HG03558 (cell line): ENCODE results near the gene FAM124A.

ENCODE experiments used
- ATAC-seq: cut with Tn5 transposase; IDR thresholded peaks from one replicate; pipeline ENCODE4 v1.9.1; 2021; ENCODE audit warnings: moderate number of reproducible peaks; ENCODE audit not compliant: unreplicated experiment; ENCODE audit errors: extremely low read depth

Gene FAM124A

DNA sequence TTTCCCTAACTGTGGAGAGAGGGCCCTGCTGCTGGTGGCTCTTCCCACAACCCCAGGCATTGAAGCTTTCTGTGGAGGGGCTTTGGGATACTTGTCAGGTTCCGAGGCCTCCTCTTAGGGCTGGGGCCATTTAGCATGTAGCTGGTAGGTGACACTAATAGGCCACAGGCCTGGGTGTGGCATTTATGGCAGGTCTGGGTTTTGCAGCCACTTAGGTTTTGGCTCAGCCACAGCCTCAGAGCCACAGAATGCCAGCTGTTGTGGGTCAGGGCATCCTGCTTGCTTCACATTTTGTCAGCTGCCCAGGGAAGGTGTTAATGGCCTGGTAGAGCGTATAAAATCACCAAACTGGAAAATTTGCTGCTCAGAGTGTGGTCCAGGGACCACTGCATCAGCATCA, 15.7 kb downstream of the FAM124A start:
- ATAC-seq = no peak

- no peak for ATAC-seq
Measured at GRCh38 chr13:51240178-51240577, 18.0 kb downstream of the FAM124A start.

DNA sequence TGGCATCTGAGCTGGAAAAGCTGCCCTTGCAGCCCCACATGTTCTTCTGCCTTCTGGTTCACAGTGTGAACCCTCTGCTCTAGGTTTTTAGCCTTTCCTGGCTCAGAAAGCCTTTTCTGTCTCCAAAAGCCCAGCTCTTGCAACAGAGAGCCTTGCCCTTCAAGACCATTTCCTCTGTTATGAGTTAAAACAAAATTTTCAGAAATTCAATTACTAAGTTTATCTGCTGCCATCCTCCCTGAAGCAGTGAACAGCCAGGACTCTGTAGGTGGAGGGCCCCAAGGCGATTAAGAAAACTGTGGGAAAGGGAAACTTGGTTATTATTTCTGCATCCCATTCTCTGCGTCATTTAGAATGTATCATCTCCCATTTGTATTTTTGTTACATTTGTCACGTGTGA, 18.8 kb downstream of the FAM124A start:
- ATAC-seq = no peak

DNA sequence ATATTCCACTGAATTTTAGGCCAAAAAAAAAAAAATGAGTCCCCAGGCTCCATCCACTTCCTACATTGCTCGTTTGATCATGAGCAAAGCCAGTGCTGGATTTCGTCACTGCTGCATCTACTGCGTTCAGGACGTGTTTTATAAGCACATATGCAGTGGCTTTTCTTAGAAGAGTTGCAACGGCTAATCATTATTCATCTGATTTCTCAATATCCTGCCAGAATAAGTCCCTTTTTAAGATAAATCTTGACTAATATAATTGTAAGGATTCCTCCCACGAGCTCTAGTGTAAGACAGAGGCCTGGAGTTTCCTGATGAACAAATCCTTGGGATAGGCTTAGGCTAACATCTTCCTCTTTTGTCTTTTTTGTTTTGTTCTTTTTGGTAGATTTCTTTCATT, 19.5 kb downstream of the FAM124A start:
- no peak for ATAC-seq

GRCh38 chr13:51243227-51243626, 21.0 kb downstream of the FAM124A start:
- ATAC-seq = no peak

GRCh38 chr13:51243832-51244231, 21.6 kb downstream of the FAM124A start:
- ATAC-seq = no peak

GRCh38 chr13:51244637-51245405, 22.6 kb downstream of the FAM124A start:
- no peak for ATAC-seq

DNA sequence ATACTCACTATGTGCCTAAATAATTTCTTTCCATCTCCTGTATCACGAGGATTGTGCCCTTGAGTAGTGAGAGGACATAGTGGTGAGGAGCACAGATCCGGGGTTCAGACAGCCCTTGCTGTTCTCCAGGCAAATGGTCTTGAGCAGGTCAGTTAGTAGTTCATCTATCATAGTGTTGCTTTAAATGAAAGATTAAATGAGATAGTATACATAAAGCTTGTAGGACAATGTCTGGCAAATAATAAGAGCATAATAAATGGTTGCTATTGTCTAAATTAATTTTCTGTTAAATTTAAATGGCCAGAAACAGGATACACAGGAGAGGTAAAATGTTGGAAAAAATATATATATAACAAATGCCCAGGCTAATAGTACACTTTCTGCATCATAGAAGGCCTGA, 23.4 kb downstream of the FAM124A start:
- ATAC-seq = no peak

DNA sequence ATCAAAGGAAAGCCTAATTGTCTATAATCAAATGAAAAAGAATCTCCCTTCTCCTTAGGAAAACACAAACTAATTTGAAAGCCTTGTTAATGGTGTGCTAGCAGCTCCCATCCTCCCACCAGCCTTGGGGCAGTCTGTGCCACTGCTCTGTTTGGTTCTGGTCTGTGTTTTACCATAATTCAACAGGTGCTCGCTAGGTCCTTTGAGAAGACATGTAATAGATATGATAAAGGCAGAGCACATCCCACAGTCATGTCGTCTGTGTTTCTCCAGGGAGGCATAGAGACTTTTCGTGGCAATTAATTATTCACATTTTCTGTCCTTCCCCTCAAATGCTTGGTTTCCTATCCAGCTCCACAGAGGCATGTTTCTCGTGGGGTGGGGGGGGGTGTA, 23.8 kb downstream of the FAM124A start:
- ATAC-seq = no peak

GRCh38 chr13:51246418-51247277, 24.4 kb downstream of the FAM124A start:
- no peak for ATAC-seq

DNA sequence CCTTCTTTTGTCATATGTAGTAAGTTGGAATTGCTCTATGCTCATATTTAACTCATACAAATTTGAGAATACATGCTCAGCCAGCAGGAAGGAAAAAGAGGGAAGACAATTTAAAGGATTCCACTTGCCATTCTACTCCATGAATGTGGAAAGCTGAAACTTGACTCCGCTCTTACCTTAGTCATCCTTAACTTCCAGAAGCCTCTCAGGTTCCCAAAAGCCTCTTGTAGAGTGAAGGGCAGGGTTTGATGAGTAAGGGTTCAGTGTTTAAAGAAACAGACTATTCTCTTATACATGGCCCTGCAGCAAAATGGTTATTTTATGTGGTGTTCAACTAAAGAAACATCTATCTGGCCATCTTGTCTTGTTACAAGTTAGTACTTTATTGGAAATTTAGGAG, 27.1 kb downstream of the FAM124A start:
- ATAC-seq = no peak

GRCh38 chr13:51249770-51250741, 27.9 kb downstream of the FAM124A start:
- ATAC-seq = no peak

DNA sequence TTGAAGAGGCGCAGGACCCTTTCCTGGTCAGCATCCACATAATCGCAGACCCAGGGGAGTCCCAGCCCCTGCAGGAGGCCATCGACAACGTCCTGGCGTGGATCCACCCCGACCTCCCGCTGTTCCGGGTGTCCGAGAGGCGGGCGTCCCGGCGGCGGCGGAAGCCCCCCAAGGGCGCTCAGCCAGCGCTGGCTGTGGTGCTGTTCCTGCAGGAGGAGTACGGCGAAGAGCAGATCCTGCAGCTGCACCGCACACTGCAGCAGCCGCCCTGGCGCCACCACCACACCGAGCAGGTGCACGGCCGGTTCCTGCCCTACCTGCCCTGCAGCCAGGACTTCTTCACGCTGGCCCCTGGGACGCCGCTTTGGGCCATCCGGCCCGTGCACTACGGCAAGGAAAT, 29.3 kb downstream of the FAM124A start:
- ATAC-seq = no peak

DNA sequence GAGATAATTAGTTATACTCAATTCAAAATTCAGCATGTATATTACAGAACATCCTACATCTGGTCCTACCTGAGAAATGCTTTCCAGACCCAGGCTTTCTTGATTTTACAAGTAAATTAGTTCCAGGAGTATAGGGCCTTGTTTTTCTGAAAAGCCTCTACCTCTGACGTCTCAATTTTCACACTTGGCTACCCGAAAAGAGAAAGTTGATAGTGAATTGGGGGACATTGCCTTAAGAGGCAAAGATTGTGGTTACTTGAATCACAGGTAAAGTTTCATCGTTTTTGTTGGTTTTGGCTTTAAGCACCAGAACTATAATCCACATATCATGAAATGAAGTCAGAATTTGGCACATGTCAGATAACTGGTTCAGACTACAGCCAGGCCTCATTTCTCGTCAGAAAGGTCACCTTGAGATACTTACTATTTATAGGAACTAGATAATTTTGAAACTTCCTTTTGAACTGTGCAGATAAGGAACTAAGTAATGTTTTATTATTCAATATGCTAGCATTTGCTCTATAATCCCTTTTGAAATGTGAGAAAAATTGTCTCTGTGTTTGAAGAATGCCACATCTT, 30.8 kb downstream of the FAM124A start:
- ATAC-seq = no peak

DNA sequence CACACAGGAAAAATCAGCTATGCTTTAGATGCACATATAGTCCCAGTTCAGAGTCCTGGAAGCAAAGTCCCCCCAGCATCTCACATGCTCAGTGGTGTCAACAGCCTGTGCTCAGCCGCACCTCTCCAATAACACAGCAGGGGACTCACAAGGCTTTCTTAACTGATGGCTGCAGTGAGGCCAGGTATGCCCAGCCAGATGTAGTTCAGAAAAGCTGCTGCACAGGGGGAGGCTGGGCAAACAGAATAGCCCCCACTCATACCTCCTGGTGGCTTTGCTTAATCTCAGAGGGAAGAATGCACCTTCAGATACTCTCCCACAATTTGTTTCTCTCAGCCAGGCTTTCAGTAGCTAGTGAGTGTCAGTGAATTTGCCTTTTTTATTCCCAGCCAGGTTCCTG, 33.4 kb downstream of the FAM124A start:
- ATAC-seq = no peak

GRCh38 chr13:51257187-51257586, 35.0 kb downstream of the FAM124A start:
- no peak for ATAC-seq

DNA sequence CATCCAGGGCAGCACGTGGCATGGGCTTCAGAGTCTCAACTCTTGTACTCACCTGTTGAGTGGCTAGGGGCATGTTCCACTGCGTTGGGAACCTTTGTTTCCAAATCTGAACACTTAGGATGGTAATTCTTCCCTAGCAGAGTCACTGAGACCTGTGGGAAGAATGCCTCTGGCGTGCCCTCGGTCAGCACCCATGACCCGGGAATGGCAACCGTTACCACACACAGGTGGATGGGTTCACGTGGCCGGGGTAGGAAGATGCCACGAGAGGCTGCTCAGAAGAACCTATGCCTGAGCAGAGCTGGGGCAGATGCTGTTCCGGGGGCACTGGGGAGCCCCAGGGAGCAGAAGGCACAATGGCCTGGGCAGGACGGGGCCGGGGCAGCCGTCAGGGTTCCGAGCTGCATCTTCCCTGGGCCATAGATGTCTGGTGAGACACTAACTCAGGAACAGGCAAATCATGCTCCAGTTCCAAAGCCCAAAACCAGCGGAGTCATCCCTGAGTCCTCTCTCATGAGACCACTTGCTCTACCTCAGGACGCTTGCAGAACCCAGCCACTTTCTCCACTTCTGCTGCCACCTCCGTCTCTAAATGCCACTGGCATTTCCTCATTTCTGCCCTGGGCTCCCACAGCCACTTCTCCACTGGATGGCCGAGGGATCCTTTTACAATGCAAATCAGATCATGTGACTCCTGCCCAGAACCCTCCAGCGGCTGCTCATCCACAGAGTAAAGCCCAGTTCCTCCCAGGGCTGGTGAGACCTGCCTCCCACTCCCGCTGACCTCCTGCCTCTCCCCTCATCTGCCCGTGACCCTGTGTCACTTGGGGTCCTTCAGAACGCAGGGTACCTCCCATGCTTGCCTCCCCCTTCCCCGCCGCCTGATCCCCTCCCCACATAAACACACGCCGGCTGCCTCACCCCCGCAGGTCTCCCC, 36.7 kb downstream of the FAM124A start:
- ATAC-seq = no peak

DNA sequence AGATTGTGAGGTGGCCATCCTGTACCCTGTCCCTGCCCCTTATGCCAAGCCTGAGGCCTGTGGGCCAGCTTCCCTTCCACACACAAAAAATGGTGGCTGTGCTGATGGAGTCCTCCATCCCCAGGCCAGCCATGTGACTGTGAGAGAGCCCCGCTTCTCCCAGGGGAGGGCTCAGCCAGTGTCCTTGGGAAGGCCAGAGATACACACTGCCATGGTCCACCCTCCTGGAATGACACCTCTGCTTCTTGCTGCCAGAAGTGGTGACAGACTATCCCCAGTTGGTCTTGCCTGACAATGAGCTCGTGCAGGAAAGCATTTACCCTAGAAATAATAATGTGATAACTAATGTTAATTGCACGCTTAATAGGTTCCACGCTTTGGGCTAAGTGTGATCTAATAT, 38.0 kb downstream of the FAM124A start:
- no peak for ATAC-seq

DNA sequence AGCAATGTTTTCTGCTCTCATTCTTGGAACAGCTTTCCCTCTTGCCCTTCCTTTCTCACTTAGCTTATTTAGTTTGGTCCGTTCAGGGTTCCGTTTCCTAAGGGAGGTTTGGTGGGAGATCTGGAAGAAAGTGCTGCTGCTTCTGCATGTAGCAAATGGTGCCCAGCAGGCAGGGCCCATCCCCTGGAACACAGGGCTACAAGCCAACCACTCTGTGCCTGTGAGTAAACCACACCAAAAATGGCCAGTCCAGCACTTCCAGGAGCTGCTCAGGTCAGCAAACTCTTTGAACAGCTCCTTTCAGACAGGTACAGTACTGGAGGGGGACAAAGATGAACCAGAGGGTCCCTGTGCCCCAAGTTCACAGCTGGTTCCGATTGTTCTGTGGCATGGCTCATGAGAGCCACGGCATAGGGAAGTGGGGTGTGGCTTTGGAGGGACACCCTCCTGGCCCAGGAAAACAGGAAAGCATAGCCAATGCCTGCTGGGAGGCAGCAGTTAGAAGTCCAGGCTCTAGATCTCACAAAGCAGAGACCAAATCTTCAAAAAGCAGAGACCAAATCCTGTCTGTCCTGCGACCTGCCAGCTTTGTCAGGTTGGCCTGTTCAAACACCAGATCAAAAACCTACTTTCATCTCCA, 39.5 kb downstream of the FAM124A start:
- ATAC-seq = no peak
